ENCODE results near the gene USH2A.
A peak's percentile ranks its signal among the peaks of the same experiment; 100 is the strongest.

DNA sequence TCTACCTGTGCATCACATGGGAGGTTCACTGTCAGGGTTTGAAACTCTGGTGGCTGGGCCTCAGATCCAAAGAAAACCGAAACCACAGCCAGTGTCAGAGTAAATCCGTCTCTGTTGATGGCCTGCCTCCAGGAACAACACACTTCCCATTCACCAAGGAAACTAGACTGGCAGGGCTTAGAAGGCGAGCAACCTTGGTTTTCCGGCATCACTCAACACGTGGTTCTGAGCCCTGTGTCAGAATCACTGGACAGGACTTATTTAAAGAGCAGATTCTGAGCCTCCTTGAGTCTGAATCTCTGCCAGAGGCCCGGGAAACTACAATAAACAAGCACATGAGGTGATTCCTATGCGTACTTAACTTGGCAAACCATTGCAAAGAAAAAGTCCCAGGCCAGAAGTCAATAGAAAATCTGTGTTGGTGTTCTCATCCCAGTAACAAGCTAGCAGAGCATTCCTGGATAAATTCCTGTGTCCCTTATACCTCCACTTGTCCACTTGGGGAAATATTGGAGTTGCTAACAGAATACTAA lies 786.1 kb downstream of the USH2A start:
- TF ChIP-seq POLR2A (IDR thresholded peaks at IDR 0.05) = no peak
- TF ChIP-seq, protein P1, sequence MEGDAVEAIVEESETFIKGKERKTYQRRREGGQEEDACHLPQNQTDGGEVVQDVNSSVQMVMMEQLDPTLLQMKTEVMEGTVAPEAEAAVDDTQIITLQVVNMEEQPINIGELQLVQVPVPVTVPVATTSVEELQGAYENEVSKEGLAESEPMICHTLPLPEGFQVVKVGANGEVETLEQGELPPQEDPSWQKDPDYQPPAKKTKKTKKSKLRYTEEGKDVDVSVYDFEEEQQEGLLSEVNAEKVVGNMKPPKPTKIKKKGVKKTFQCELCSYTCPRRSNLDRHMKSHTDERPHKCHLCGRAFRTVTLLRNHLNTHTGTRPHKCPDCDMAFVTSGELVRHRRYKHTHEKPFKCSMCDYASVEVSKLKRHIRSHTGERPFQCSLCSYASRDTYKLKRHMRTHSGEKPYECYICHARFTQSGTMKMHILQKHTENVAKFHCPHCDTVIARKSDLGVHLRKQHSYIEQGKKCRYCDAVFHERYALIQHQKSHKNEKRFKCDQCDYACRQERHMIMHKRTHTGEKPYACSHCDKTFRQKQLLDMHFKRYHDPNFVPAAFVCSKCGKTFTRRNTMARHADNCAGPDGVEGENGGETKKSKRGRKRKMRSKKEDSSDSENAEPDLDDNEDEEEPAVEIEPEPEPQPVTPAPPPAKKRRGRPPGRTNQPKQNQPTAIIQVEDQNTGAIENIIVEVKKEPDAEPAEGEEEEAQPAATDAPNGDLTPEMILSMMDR (IDR thresholded peaks at IDR 0.05) = peak in 2 of 4 experiments; percentile 19 to 31
- TF ChIP-seq EP300 (IDR thresholded peaks at IDR 0.05) = no peak
- peak; percentile 24 for TF ChIP-seq POLR2AphosphoS5 (IDR thresholded peaks at IDR 0.05)

Measured in gastroesophageal sphincter (tissue), 3 donors.